ENCODE results near the gene ADORA2B.
"Not testable (repeated sequence)": the region's sequence is repeated elsewhere in the genome, so short reads cannot be mapped to it uniquely, and the experiment has no call there.

GRCh38 chr17:15911701-15912100 lies 33.2 kb upstream of the ADORA2B start:
- TF ChIP-seq, protein P1, sequence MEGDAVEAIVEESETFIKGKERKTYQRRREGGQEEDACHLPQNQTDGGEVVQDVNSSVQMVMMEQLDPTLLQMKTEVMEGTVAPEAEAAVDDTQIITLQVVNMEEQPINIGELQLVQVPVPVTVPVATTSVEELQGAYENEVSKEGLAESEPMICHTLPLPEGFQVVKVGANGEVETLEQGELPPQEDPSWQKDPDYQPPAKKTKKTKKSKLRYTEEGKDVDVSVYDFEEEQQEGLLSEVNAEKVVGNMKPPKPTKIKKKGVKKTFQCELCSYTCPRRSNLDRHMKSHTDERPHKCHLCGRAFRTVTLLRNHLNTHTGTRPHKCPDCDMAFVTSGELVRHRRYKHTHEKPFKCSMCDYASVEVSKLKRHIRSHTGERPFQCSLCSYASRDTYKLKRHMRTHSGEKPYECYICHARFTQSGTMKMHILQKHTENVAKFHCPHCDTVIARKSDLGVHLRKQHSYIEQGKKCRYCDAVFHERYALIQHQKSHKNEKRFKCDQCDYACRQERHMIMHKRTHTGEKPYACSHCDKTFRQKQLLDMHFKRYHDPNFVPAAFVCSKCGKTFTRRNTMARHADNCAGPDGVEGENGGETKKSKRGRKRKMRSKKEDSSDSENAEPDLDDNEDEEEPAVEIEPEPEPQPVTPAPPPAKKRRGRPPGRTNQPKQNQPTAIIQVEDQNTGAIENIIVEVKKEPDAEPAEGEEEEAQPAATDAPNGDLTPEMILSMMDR (IDR thresholded peaks at IDR 0.05; ENCODE audit: insufficient read depth, low read length, poor library complexity, severe bottlenecking) = not testable (repeated sequence)
- not testable (repeated sequence) for TF ChIP-seq EZH2phosphoT487 (conservative IDR thresholded peaks at IDR 0.05; ENCODE audit: low read length)

Measured in SU-DHL-6 (cell line).